IPS DF 6.9 (cell line): Measurements from ENCODE around the gene AQP9.

ENCODE experiments used
- DNase-seq: peaks from one replicate; pipeline ENCODE4 v3.0.0-alpha.2; 2013; ENCODE audit warnings: low read depth, low spot score
- H3K27ac ChIP-seq: one replicate; pipeline ENCODE4 v1.5.1; 2013; ENCODE audit warnings: low read length, control low read depth
- H3K27me3 ChIP-seq: 2 replicates; pipeline ENCODE4 v1.6.1; 2013; ENCODE audit warnings: mild to moderate bottlenecking, low read length; ENCODE audit not compliant: control insufficient read depth, insufficient read depth
- H3K36me3 ChIP-seq: 2 replicates; pipeline ENCODE4 v1.6.1; 2013; ENCODE audit warnings: low read length; ENCODE audit not compliant: control insufficient read depth, insufficient read depth
- H3K4me1 ChIP-seq: 2 replicates; pipeline ENCODE4 v1.6.1; 2013; ENCODE audit warnings: low read length; ENCODE audit not compliant: control insufficient read depth, insufficient read depth
- H3K4me3 ChIP-seq: 2 replicates; pipeline ENCODE4 v1.5.1; 2013; ENCODE audit warnings: mild to moderate bottlenecking, low read length
- H3K9me3 ChIP-seq: 2 replicates; pipeline ENCODE4 v1.6.1; 2013; ENCODE audit warnings: low read length, inconsistent platforms; ENCODE audit not compliant: control insufficient read depth, insufficient read depth
- WGBS: extraction: QIAGEN DNeasy Blood & Tissue Kit; methylation state at CpG from one replicate; pipeline ENCODE4 v1.1.7; 2013; ENCODE audit warnings: mixed read lengths, missing lambda C conversion rate; ENCODE audit not compliant: insufficient read length, insufficient coverage; 5-methylcytosine and 5-hydroxymethylcytosine counted together

The AQP9 gene

GRCh38 chr15:58115692-58116091 is 22.5 kb upstream of the AQP9 start:
- Histone ChIP-seq H3K9me3 (no peaks in the 10 kb centered on the region), H3K27ac (no peak overlapping the region), H3K4me1 (no peaks in the 10 kb centered on the region), H3K36me3 (no peaks in the 10 kb centered on the region), H3K4me3 (no peak overlapping the region), H3K27me3 (no peaks in the 10 kb centered on the region)
- no peak for DNase-seq
- WGBS = no CpG with 5 or more reads among the region's 1 CpG

DNA sequence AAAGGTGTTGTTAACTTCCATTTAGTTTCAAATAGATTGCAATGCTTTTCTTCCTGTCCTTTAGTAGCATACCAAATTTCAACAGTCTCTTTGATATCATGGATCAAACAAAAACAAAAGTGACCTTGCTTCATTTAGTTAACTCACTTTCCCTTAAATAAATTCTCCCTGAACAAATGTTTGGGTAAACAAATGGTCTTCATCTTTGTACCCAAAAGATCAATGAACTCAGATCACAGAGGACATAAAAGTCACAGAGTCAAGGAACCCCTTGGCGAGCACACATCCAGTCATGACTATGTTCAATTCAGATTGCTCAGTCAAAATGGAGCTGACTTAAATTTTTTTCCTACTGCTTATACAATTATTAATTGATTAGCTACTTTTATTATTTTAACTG is 20.6 kb upstream of the AQP9 start:
- H3K4me1 ChIP-seq = no peaks in the 10 kb centered on the region
- WGBS = no CpG with 5 or more reads among the region's 1 CpG
- H3K4me3 ChIP-seq = no peak overlapping the region

GRCh38 chr15:58118272-58118671 is 19.9 kb upstream of the AQP9 start:
- DNase-seq = no peak
- Histone ChIP-seq H3K9me3 (no peaks in the 10 kb centered on the region), H3K27ac (no peak overlapping the region), H3K4me1 (no peaks in the 10 kb centered on the region), H3K27me3 (no peaks in the 10 kb centered on the region), H3K4me3 (no peak overlapping the region), H3K36me3 (no peaks in the 10 kb centered on the region)
- WGBS = no CpG with 5 or more reads among the region's 5 CpGs

More for the DNA sequence above, 20.6 kb upstream of the AQP9 start:
- no peak for DNase-seq
- Histone ChIP-seq H3K27ac (no peak overlapping the region), H3K9me3 (no peaks in the 10 kb centered on the region), H3K36me3 (no peaks in the 10 kb centered on the region), H3K27me3 (no peaks in the 10 kb centered on the region)

GRCh38 chr15:58119016-58119415 is 19.2 kb upstream of the AQP9 start:
- DNase-seq = no peak
- no peaks in the 10 kb centered on the region for H3K4me1 ChIP-seq
- no peak overlapping the region for H3K27ac ChIP-seq
- no peaks in the 10 kb centered on the region for H3K36me3 ChIP-seq
- H3K4me3 ChIP-seq = no peak overlapping the region
- WGBS = no CpG with 5 or more reads among the region's 1 CpG
- H3K9me3 ChIP-seq = no peaks in the 10 kb centered on the region
- H3K27me3 ChIP-seq = no peaks in the 10 kb centered on the region

DNA sequence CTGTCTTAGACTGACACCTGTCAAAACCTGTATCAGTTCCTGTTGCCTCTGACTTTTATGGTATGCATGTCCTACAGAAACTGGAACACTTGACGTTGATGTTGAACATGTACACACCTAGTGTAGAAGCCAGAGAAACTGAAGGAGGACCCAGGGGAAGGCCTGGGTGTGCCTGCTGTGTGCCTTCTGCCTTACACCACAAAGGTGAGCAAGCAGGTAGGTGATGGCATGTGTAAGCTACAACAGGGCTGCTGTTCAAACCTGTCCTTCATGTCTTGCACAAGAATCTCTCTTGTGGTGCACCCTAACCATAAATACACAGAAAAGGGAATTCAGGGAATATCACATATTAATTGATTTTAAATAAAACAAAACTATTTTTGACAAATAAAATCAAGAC is 13.6 kb upstream of the AQP9 start:
- no peak for DNase-seq
- Histone ChIP-seq H3K4me3 (no peak overlapping the region), H3K27ac (no peak overlapping the region), H3K9me3 (no peaks in the 10 kb centered on the region), H3K4me1 (no peaks in the 10 kb centered on the region), H3K27me3 (no peaks in the 10 kb centered on the region), H3K36me3 (no peaks in the 10 kb centered on the region)
- no CpG with 5 or more reads among the region's 1 CpG for WGBS

DNA sequence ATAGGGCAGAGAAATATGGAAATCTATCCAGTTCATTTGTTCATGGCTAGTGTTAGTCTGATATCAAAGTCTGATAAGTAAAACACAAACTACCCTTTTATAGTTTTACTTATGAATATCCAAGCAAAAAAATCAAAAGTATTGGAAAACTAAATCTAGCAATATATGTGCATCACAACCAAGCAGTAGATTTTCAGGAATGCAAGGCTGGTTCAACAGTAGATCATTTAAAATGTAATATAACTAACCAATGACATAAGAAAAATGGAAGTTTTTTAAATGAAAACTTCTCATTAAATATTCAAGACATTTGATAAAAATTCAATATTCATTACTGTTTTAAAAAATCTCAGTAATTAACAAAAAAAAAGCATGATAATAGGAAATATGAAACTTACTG is 12.8 kb upstream of the AQP9 start:
- Histone ChIP-seq H3K4me3 (no peak overlapping the region), H3K4me1 (no peaks in the 10 kb centered on the region), H3K27ac (no peak overlapping the region), H3K36me3 (no peaks in the 10 kb centered on the region), H3K9me3 (no peaks in the 10 kb centered on the region), H3K27me3 (no peaks in the 10 kb centered on the region)
- DNase-seq = no peak

DNA sequence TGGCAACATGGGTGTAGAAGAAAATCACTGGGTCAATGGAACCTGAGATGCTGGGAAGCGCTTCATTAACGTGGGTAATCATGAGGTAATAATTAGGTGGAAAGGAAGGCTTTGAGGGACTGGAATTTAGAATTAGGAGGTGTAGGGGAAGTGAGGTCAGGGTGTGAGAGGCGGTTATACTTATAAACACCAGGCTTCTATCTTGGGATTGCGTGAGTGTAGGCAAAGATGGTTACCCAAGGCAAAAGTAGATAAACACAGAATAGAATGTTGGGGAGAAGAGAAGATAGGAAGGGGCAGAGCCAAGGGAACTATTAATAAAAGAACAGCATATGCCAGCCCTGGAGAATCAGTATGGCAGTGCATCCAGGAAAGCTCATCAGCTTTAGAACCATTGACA is 3.3 kb upstream of the AQP9 start:
- H3K27ac ChIP-seq = no peak overlapping the region
- no peaks in the 10 kb centered on the region for H3K9me3 ChIP-seq
- no peaks in the 10 kb centered on the region for H3K27me3 ChIP-seq
- DNase-seq = no peak
- H3K36me3 ChIP-seq = no peaks in the 10 kb centered on the region
- no peak overlapping the region for H3K4me3 ChIP-seq
- 100% methylated on average over 1 of the region's 4 CpGs for WGBS
- H3K4me1 ChIP-seq = no peaks in the 10 kb centered on the region

DNA sequence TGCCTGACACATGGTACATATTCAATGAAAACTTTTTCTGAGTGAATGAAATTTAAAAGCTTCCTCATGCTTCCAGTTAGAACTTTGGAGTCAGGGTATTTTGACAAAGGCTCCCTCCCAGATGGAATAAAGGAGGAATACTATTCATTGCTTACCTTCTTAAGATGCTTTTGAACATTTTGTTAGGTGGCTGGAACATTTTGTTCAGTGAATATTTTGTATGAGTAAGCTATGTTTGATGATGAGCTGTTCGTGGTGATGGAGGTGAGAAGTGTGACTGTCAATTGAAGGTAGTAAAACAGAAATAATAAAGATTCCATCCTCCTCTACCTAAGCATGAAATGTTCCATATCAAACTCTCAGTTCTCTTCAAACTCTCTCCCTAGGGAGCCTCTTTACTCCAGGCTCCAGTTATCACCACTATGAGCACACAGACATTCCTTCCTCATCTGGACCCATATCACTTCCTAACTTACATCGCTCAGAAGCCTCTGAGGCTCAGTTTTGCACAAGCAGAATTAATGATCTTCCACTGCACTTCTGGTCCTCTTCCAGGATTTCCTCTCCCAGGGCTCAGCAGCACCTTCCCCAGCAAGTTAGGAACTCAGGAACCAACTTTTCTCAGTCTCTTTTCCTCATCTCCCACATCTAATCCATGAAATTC is 2.5 kb upstream of the AQP9 start:
- H3K9me3 ChIP-seq = no peaks in the 10 kb centered on the region
- no CpG with 5 or more reads among the region's 2 CpGs for WGBS
- DNase-seq = no peak
- H3K27me3 ChIP-seq = no peaks in the 10 kb centered on the region
- H3K4me1 ChIP-seq = no peaks in the 10 kb centered on the region
- no peak overlapping the region for H3K4me3 ChIP-seq
- no peaks in the 10 kb centered on the region for H3K36me3 ChIP-seq
- H3K27ac ChIP-seq = no peak overlapping the region

DNA sequence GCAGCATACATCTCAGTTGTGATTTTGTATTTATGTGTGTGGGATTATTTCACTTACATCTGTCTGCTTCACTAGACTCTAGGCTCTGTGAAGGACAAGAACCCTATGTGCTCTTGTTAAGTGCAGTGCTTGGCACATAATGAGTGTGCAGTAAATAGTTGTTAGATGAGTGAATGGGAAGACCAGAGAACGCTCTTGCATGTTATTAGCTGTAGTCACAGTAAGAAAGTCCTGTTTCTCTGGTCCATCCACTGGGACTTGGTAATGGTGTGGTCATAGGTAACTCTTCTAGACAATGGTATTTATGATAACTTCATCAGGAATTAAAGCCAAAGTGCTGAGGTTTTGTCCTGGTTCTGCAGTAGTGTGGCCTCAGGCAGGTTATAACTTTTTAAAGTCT is 1.4 kb upstream of the AQP9 start:
- Histone ChIP-seq H3K9me3 (no peaks in the 10 kb centered on the region), H3K4me3 (no peak overlapping the region), H3K27me3 (no peaks in the 10 kb centered on the region), H3K36me3 (no peaks in the 10 kb centered on the region), H3K4me1 (no peaks in the 10 kb centered on the region), H3K27ac (no peak overlapping the region)
- DNase-seq = no peak
- no CpG with 5 or more reads among the region's 1 CpG for WGBS

- Histone ChIP-seq H3K4me1 (no peaks in the 10 kb centered on the region), H3K4me3 (no peak overlapping the region), H3K27ac (no peak overlapping the region), H3K9me3 (no peaks in the 10 kb centered on the region), H3K27me3 (no peaks in the 10 kb centered on the region), H3K36me3 (no peaks in the 10 kb centered on the region)
- DNase-seq = no peak
- WGBS = no CpG with 5 or more reads among the region's 1 CpG
Measured at GRCh38 chr15:58137686-58138085, 495 bp upstream of the AQP9 start.

GRCh38 chr15:58139276-58139988 is 1.3 kb downstream of the AQP9 start:
- H3K36me3 ChIP-seq = no peaks in the 10 kb centered on the region
- DNase-seq = no peak
- H3K27ac ChIP-seq = no peak overlapping the region
- H3K4me3 ChIP-seq = no peak overlapping the region
- H3K4me1 ChIP-seq = no peaks in the 10 kb centered on the region
- no peaks in the 10 kb centered on the region for H3K27me3 ChIP-seq
- H3K9me3 ChIP-seq = no peaks in the 10 kb centered on the region
- no CpG with 5 or more reads among the region's 5 CpGs for WGBS
